ENCODE measurements around the gene ANKRD42. TPM values are rescaled to one million over a fixed set of nuclear protein-coding genes. Genes with fewer than 3 reads are reported as not detected.

The ANKRD42 gene
- total RNA-seq, 4 donors from 2014 or later: 2.1 to 3.7 (median 3.4) TPM

DNA sequence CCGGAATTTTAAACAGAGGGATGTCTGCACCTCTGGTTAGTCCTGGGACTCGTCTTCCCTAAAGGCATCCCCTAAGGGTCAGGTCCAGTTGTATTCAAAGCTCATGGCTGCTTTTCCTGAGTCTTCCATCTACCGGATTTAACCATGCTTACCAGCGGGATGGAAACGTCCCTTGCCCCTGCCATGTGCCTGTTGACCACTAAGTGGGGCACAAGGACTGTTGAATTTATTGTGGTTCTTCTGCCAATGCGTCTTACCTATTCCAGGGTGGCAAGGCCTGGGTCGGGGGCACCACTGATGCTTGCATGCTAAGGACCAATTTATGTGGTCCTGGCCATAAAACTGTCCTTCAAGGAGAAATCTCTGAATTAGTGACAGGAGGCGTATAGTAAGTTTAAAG is 25.6 kb downstream of the ANKRD42 start:
- no peaks in the 10 kb centered on the region for H3K9me3 ChIP-seq
- H3K36me3 ChIP-seq: no peaks in the 10 kb centered on the region
- no peak for TF ChIP-seq CTCF (IDR thresholded peaks at IDR 0.05 in 4 of 5, conservative IDR thresholded peaks at IDR 0.05 in 1 of 5)
- no peak for TF ChIP-seq POLR2A (IDR thresholded peaks at IDR 0.05)
- in situ Hi-C loops (cut with MboI; ENCODE audit: low sequenced_read_pairs in 4 of 4) (no loop called here), intact Hi-C loops (cut with DNase I; ENCODE audit: low total_unique reads) (no loop called here)
- no peaks in the 10 kb centered on the region for H3K27me3 ChIP-seq
- DNase-seq (no peak), ATAC-seq (no peak)
- H3K4me1 ChIP-seq: no peaks in the 10 kb centered on the region
- no peak overlapping the region for H3K4me3 ChIP-seq
- no peak overlapping the region for H3K27ac ChIP-seq

DNA sequence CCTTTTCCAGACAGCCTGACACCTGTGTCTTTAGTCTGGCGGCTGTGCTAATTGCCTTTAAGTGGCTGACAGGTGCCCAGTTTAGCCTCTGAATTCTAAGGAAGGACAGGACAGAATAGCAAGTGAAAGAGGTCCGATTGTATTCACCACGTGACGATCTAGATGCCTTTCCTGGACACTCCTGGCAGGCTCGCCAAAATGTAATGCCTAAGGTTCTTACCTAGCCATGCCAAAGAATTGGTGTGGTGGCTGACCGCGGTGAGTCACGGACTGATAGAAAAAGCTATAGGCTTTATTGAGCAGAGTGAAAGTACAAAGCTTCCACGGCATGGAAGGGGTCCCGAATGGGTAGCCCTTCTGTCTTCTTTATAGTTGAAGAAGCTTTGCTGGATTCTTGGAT is 26.7 kb downstream of the ANKRD42 start:
- no peak for DNase-seq
- H3K27ac ChIP-seq: no peak overlapping the region
- no peak for ATAC-seq
- H3K4me1 ChIP-seq: no peaks in the 10 kb centered on the region
- intact Hi-C loops (cut with DNase I; ENCODE audit: low total_unique reads): no loop called here
- TF ChIP-seq CTCF (IDR thresholded peaks at IDR 0.05 in 4 of 5, conservative IDR thresholded peaks at IDR 0.05 in 1 of 5) (no peak), POLR2A (IDR thresholded peaks at IDR 0.05) (no peak)
- H3K4me3 ChIP-seq: no peak overlapping the region
- no peaks in the 10 kb centered on the region for H3K9me3 ChIP-seq
- no peaks in the 10 kb centered on the region for H3K36me3 ChIP-seq
- in situ Hi-C loops (cut with MboI; ENCODE audit: low sequenced_read_pairs in 4 of 4): no loop called here
- H3K27me3 ChIP-seq: no peaks in the 10 kb centered on the region

DNA sequence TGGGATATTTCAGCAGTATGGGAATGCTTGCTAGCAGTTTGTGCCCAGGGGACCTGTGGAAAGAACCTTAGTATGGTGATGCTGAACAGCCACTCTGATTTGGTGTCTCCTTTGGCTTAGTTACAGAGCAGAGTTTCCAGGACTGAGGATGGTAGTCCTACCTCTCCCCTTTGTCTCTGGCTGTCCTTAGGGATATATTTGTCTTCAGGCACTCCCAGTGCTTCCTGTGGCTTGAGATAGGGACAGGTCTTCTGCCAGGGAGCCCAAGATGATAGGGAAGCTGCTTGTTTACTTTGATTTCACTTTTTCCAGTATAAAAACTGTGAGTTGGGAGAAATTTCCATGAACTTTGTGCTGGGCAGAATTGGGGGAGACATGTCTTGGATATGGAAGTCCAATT is 28.2 kb downstream of the ANKRD42 start:
- Histone ChIP-seq H3K36me3 (no peaks in the 10 kb centered on the region), H3K4me3 (no peak overlapping the region), H3K27me3 (no peaks in the 10 kb centered on the region), H3K27ac (no peak overlapping the region), H3K4me1 (no peaks in the 10 kb centered on the region), H3K9me3 (no peaks in the 10 kb centered on the region)
- in situ Hi-C loops (cut with MboI; ENCODE audit: low sequenced_read_pairs in 4 of 4): no loop called here
- intact Hi-C loops (cut with DNase I; ENCODE audit: low total_unique reads): no loop called here
- ATAC-seq: no peak
- no peak for DNase-seq
- no peak for TF ChIP-seq CTCF (IDR thresholded peaks at IDR 0.05 in 4 of 5, conservative IDR thresholded peaks at IDR 0.05 in 1 of 5)
- no peak for TF ChIP-seq POLR2A (IDR thresholded peaks at IDR 0.05)

DNA sequence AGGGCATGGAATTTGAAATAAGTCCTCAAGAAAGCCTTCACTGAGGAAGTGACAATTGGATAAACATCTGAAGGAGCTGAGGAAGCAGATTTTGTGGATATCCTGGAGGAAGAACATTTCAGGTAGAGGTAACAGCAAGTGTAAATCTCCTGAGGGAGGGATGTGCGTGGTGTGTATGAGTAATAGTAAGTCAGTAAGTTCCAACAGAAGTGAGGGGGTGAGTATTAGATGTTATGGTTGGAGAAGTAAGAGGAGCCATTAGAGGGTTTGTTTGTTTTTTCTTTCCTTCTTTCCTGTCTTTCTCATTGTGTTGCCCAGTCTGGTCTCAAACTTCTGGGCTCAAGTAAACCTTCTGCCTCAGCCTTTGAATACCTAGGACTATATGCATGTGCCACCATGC is 29.0 kb downstream of the ANKRD42 start:
- ATAC-seq (no peak), DNase-seq (no peak)
- no peaks in the 10 kb centered on the region for H3K4me1 ChIP-seq
- in situ Hi-C loops (cut with MboI; ENCODE audit: low sequenced_read_pairs in 4 of 4) (no loop called here), intact Hi-C loops (cut with DNase I; ENCODE audit: low total_unique reads) (no loop called here)
- TF ChIP-seq CTCF (IDR thresholded peaks at IDR 0.05 in 4 of 5, conservative IDR thresholded peaks at IDR 0.05 in 1 of 5) (no peak), POLR2A (IDR thresholded peaks at IDR 0.05) (no peak)
- H3K9me3 ChIP-seq: no peaks in the 10 kb centered on the region
- H3K36me3 ChIP-seq: no peaks in the 10 kb centered on the region
- no peak overlapping the region for H3K4me3 ChIP-seq
- H3K27me3 ChIP-seq: no peaks in the 10 kb centered on the region
- H3K27ac ChIP-seq: no peak overlapping the region

GRCh38 chr11:83223457-83223856 is 29.9 kb downstream of the ANKRD42 start:
- Histone ChIP-seq H3K4me1 (no peaks in the 10 kb centered on the region), H3K4me3 (no peak overlapping the region), H3K9me3 (no peaks in the 10 kb centered on the region), H3K27ac (no peak overlapping the region), H3K36me3 (no peaks in the 10 kb centered on the region), H3K27me3 (no peaks in the 10 kb centered on the region)
- no peak for ATAC-seq
- DNase-seq: no peak
- intact Hi-C loops (cut with DNase I; ENCODE audit: low total_unique reads): no loop called here
- no peak for TF ChIP-seq POLR2A (IDR thresholded peaks at IDR 0.05)
- no peak for TF ChIP-seq CTCF (IDR thresholded peaks at IDR 0.05 in 4 of 5, conservative IDR thresholded peaks at IDR 0.05 in 1 of 5)
- in situ Hi-C loops (cut with MboI; ENCODE audit: low sequenced_read_pairs in 4 of 4): no loop called here
